Brain microvascular endothelial cell (primary cell): ENCODE measurements around the gene CANT1.

Experiments
- DNase-seq: peaks from one replicate; pipeline ENCODE4 v3.0.0-alpha.2; 2020
- H3K27ac ChIP-seq: fragments of 250-450 bp; sonication (Bioruptor Pico); 2 replicates; pipeline ENCODE4 v1.5.1; 2020; ENCODE audit warnings: mild to moderate bottlenecking, moderate library complexity
- H3K27me3 ChIP-seq: fragments of 250-450 bp; sonication (Bioruptor Pico); replicated peaks from 2 replicates; pipeline ENCODE4 v1.5.1; 2020; ENCODE audit warnings: mild to moderate bottlenecking
- H3K36me3 ChIP-seq: fragments of 250-450 bp; sonication (Bioruptor Pico); replicated peaks from 2 replicates; pipeline ENCODE4 v1.5.1; 2020; ENCODE audit warnings: mild to moderate bottlenecking
- H3K4me3 ChIP-seq: 2 replicates; pipeline ENCODE4 v1.5.1; 2011; ENCODE audit warnings: low read depth, mild to moderate bottlenecking, control low read depth, low read length, moderate library complexity
- in situ Hi-C: cut with HindIII; loops from 2 replicates; pipeline ENCODE4 v1.10.0; 2017; ENCODE audit warnings: low sequenced_read_pairs, low pct_ligation_motif_present
- TF ChIP-seq, protein P1 (sequence below): IDR thresholded peaks from 2 replicates; pipeline ENCODE4 v1.5.1; 2011; ENCODE audit warnings: low read depth, mild to moderate bottlenecking, moderate library complexity, low read length, control low read depth, inconsistent platforms; ENCODE audit errors: missing control alignments

The CANT1 gene

DNA sequence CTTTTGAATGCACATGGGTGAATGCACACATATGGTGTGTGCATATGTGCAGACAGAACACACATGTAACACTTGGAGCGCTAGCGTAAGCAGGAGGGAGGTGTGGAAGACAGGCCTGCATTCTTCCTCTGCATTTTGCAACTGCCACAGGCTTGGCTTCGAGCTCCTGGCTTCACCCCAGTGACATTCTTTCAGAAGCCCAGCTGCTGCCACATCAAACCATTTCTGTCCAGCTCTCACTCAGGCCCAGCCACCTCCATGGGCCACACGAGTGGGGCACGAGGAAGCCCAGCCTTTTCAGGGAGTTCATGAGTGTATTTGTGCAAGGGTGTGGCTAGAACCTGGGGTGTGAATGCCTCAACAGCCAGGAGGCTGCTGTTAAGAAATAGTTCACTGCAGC lies 48.6 kb downstream of the CANT1 start:
- Histone ChIP-seq H3K4me3 (no peak overlapping the region), H3K27me3 (no peaks in the 10 kb centered on the region), H3K27ac (no peak overlapping the region), H3K36me3 (no peaks in the 10 kb centered on the region)
- TF ChIP-seq, protein P1, sequence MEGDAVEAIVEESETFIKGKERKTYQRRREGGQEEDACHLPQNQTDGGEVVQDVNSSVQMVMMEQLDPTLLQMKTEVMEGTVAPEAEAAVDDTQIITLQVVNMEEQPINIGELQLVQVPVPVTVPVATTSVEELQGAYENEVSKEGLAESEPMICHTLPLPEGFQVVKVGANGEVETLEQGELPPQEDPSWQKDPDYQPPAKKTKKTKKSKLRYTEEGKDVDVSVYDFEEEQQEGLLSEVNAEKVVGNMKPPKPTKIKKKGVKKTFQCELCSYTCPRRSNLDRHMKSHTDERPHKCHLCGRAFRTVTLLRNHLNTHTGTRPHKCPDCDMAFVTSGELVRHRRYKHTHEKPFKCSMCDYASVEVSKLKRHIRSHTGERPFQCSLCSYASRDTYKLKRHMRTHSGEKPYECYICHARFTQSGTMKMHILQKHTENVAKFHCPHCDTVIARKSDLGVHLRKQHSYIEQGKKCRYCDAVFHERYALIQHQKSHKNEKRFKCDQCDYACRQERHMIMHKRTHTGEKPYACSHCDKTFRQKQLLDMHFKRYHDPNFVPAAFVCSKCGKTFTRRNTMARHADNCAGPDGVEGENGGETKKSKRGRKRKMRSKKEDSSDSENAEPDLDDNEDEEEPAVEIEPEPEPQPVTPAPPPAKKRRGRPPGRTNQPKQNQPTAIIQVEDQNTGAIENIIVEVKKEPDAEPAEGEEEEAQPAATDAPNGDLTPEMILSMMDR, result no peak
- DNase-seq, result no peak
- in situ Hi-C loops, result no loop called here

- TF ChIP-seq, protein P1, result no peak
- Histone ChIP-seq H3K4me3 (no peak overlapping the region), H3K27me3 (no peaks in the 10 kb centered on the region), H3K27ac (no peak overlapping the region), H3K36me3 (no peaks in the 10 kb centered on the region)
- DNase-seq, result no peak
- in situ Hi-C loops, result no loop called here
Observed at GRCh38 chr17:78959803-78960202, 49.8 kb downstream of the CANT1 start.

DNA sequence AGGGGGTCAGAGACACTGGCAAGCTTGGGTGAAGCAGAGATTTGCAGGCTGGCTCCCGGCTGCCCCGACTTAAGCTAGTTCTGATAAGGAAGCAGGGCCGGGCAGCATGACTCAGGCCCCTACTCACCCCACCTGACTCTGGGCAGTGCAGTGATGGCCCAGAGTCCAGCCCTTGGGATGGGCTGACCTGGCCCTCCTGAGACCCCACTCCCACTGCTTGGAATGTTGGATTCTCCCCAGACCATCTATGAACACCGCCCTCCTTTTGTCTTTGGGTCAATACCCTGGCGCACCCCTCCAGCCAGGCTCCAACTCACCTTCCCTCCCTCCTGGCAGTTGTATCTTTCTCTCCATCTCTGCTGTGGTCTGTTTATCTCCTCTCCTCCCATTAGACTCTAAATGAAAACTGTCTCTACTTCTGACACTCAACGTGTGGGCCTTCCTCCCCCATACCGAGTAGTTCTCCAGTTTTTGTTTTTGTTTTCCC lies 50.9 kb downstream of the CANT1 start:
- TF ChIP-seq, protein P1, result no peak
- no peak for DNase-seq
- no peaks in the 10 kb centered on the region for H3K36me3 ChIP-seq
- no peak overlapping the region for H3K27ac ChIP-seq
- in situ Hi-C loops, result no loop called here
- H3K4me3 ChIP-seq, result no peak overlapping the region
- no peaks in the 10 kb centered on the region for H3K27me3 ChIP-seq

- peak; percentile 57 for DNase-seq
- Histone ChIP-seq H3K27ac (no peak overlapping the region), H3K36me3 (no peaks in the 10 kb centered on the region), H3K4me3 (no peak overlapping the region), H3K27me3 (no peaks in the 10 kb centered on the region)
- in situ Hi-C loops, result no loop called here
- TF ChIP-seq, protein P1, result no peak
Observed at GRCh38 chr17:78957128-78957527, 52.4 kb downstream of the CANT1 start.

- TF ChIP-seq, protein P1, result no peak
- no peak overlapping the region for H3K4me3 ChIP-seq
- H3K27me3 ChIP-seq, result no peaks in the 10 kb centered on the region
- H3K27ac ChIP-seq, result no peak overlapping the region
- in situ Hi-C loops, result no loop called here
- no peak for DNase-seq
- no peaks in the 10 kb centered on the region for H3K36me3 ChIP-seq
Observed at GRCh38 chr17:78956254-78956653, 53.3 kb downstream of the CANT1 start.

DNA sequence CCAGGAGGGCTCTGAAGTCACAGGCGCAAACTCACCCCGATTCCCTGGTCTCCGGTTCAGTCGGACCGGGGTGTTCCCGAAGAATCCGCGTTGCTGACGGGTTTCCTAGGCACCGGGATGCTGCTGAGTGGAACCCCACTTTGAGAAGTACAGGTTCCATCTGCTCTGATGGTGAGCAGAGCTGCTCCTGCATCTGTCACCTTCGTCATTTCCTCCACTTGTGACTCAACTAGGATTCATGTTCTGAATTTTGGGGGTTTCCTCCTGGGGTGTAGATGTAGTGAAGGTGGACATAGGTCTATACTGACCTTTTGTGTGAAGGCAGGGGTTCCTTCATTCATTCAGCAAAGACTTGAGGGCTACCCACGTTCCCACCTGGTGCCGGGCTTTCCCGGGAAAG lies 54.9 kb downstream of the CANT1 start:
- Histone ChIP-seq H3K27me3 (no peaks in the 10 kb centered on the region), H3K27ac (no peak overlapping the region), H3K4me3 (no peak overlapping the region), H3K36me3 (no peaks in the 10 kb centered on the region)
- no peak for DNase-seq
- in situ Hi-C loops, result no loop called here
- TF ChIP-seq, protein P1, result no peak
